ENCODE results near the gene ROBO2.

GRCh38 chr3:77394046-77394445, 354.1 kb downstream of the ROBO2 start:
- TF ChIP-seq CTCF (IDR thresholded peaks at IDR 0.05) (no peak), POLR2A (IDR thresholded peaks at IDR 0.05) (no peak)
